ENCODE data around the gene GRK5.

Gene GRK5

GRCh38 chr10:119183664-119184412 is 23.5 kb upstream of the GRK5 start:
- TF ChIP-seq CTCF (IDR thresholded peaks at IDR 0.05; ENCODE audit: low read depth, low read length, missing control alignments): no peak
- no peak for DNase-seq (ENCODE audit: low read depth)
- no peak overlapping the region for H3K4me3 ChIP-seq (ENCODE audit: low read depth, low read length)

- no peak for TF ChIP-seq CTCF (IDR thresholded peaks at IDR 0.05; ENCODE audit: low read depth, low read length, missing control alignments)
- DNase-seq (ENCODE audit: low read depth): no peak
- no peak overlapping the region for H3K4me3 ChIP-seq (ENCODE audit: low read depth, low read length)
Measured at GRCh38 chr10:119189811-119190282, 17.5 kb upstream of the GRK5 start.

- no peak for TF ChIP-seq CTCF (IDR thresholded peaks at IDR 0.05; ENCODE audit: low read depth, low read length, missing control alignments)
- H3K4me3 ChIP-seq (ENCODE audit: low read depth, low read length): no peak overlapping the region
- no peak for DNase-seq (ENCODE audit: low read depth)
Measured at GRCh38 chr10:119190353-119190752, 17.0 kb upstream of the GRK5 start.

- no peak overlapping the region for H3K4me3 ChIP-seq (ENCODE audit: low read depth, low read length)
- TF ChIP-seq CTCF (IDR thresholded peaks at IDR 0.05; ENCODE audit: low read depth, low read length, missing control alignments): no peak
- no peak for DNase-seq (ENCODE audit: low read depth)
Measured at GRCh38 chr10:119190954-119191785, 16.2 kb upstream of the GRK5 start.

GRCh38 chr10:119191881-119192280 is 15.5 kb upstream of the GRK5 start:
- DNase-seq (ENCODE audit: low read depth): no peak
- H3K4me3 ChIP-seq (ENCODE audit: low read depth, low read length): no peak overlapping the region
- TF ChIP-seq CTCF (IDR thresholded peaks at IDR 0.05; ENCODE audit: low read depth, low read length, missing control alignments): no peak

- no peak for TF ChIP-seq CTCF (IDR thresholded peaks at IDR 0.05; ENCODE audit: low read depth, low read length, missing control alignments)
- no peak overlapping the region for H3K4me3 ChIP-seq (ENCODE audit: low read depth, low read length)
- no peak for DNase-seq (ENCODE audit: low read depth)
Measured at GRCh38 chr10:119197921-119198320, 9.4 kb upstream of the GRK5 start.
